BLaER1 (cell line): Measurements from ENCODE around the gene DENND2A.
"Not testable (repeated sequence)": the region's sequence is repeated elsewhere in the genome, so short reads cannot be mapped to it uniquely, and the experiment has no call there.

Experiments used
- H3K27ac ChIP-seq: shearing (Covaris generic); formaldehyde crosslinking; 2 replicates; pipeline ENCODE4 v1.8.1; 2022
- H3K27me3 ChIP-seq: shearing (Covaris generic); formaldehyde crosslinking; 2 replicates; pipeline ENCODE4 v1.8.1; 2022
- H3K36me3 ChIP-seq: shearing (Covaris generic); formaldehyde crosslinking; 2 replicates; pipeline ENCODE4 v1.8.1; 2022
- H3K4me1 ChIP-seq: shearing (Covaris generic); formaldehyde crosslinking; 2 replicates; pipeline ENCODE4 v1.8.1; 2022
- H3K4me2 ChIP-seq: shearing (Covaris generic); formaldehyde crosslinking; 2 replicates; pipeline ENCODE4 v1.8.1; 2022
- H3K4me3 ChIP-seq: shearing (Covaris generic); formaldehyde crosslinking; 2 replicates; pipeline ENCODE4 v1.8.1; 2022
- H3K9ac ChIP-seq: shearing (Covaris generic); formaldehyde crosslinking; 2 replicates; pipeline ENCODE4 v1.8.1; 2022
- H3K9me3 ChIP-seq: shearing (Covaris generic); formaldehyde crosslinking; 2 replicates; pipeline ENCODE4 v1.8.1; 2022
- H4K20me1 ChIP-seq: shearing (Covaris generic); formaldehyde crosslinking; 2 replicates; pipeline ENCODE4 v1.8.1; 2022
- Cebpa-rat ChIP-seq: shearing (Covaris generic); IDR thresholded peaks from 2 replicates; pipeline ENCODE4 v1.8.1; 2022

DENND2A gene

GRCh38 chr7:140576589-140576988, 64.0 kb downstream of the DENND2A start:
- Histone ChIP-seq H3K36me3 (peaks cover 13% of the 10 kb centered on the region; the same call in 1 of the 2 replicates), H3K9me3 (no peaks in the 10 kb centered on the region), H3K9ac (no peak overlapping the region), H3K27ac (no peak overlapping the region), H4K20me1 (no peaks in the 10 kb centered on the region), H3K4me2 (no peak overlapping the region), H3K27me3 (no peaks in the 10 kb centered on the region), H3K4me1 (no peaks in the 10 kb centered on the region), H3K4me3 (no peak overlapping the region)
- TF ChIP-seq Cebpa-rat = no peak

GRCh38 chr7:140571538-140572122, 69.0 kb downstream of the DENND2A start:
- TF ChIP-seq Cebpa-rat = no peak
- H3K27ac ChIP-seq = no peak overlapping the region
- H4K20me1 ChIP-seq = no peaks in the 10 kb centered on the region
- H3K36me3 ChIP-seq = peaks cover 13% of the 10 kb centered on the region; the same call in 1 of the 2 replicates
- no peaks in the 10 kb centered on the region for H3K9me3 ChIP-seq
- no peaks in the 10 kb centered on the region for H3K4me1 ChIP-seq
- no peak overlapping the region for H3K4me2 ChIP-seq
- H3K9ac ChIP-seq = no peak overlapping the region
- no peaks in the 10 kb centered on the region for H3K27me3 ChIP-seq
- H3K4me3 ChIP-seq = no peak overlapping the region

GRCh38 chr7:140570120-140570519, 70.5 kb downstream of the DENND2A start:
- no peaks in the 10 kb centered on the region for H3K4me1 ChIP-seq
- no peak for TF ChIP-seq Cebpa-rat

GRCh38 chr7:140568021-140568813, 72.4 kb downstream of the DENND2A start:
- H3K4me3 ChIP-seq = no peak overlapping the region
- H3K27ac ChIP-seq = no peak overlapping the region
- H3K9ac ChIP-seq = no peak overlapping the region

More at GRCh38 chr7:140570120-140570519, 70.5 kb downstream of the DENND2A start:
- H3K27me3 ChIP-seq = no peaks in the 10 kb centered on the region
- H3K4me3 ChIP-seq = no peak overlapping the region
- H3K36me3 ChIP-seq = peaks cover 13% of the 10 kb centered on the region; the same call in 1 of the 2 replicates
- H3K9ac ChIP-seq = no peak overlapping the region
- H4K20me1 ChIP-seq = no peaks in the 10 kb centered on the region
- H3K9me3 ChIP-seq = no peaks in the 10 kb centered on the region
- H3K27ac ChIP-seq = no peak overlapping the region
- no peak overlapping the region for H3K4me2 ChIP-seq

GRCh38 chr7:140566186-140566585, 74.4 kb downstream of the DENND2A start:
- not testable (repeated sequence) for H3K27me3 ChIP-seq, H3K4me1 ChIP-seq, H3K27ac ChIP-seq, H3K9ac ChIP-seq, H3K4me2 ChIP-seq, H3K36me3 ChIP-seq, H4K20me1 ChIP-seq, H3K4me3 ChIP-seq, H3K9me3 ChIP-seq

More at GRCh38 chr7:140568021-140568813, 72.4 kb downstream of the DENND2A start:
- Histone ChIP-seq H3K9me3 (no peaks in the 10 kb centered on the region), H3K27me3 (no peaks in the 10 kb centered on the region), H3K36me3 (peaks cover 6% of the 10 kb centered on the region; the same call in 1 of the 2 replicates), H3K4me1 (no peaks in the 10 kb centered on the region), H4K20me1 (no peaks in the 10 kb centered on the region), H3K4me2 (no peak overlapping the region)
- TF ChIP-seq Cebpa-rat = no peak

GRCh38 chr7:140565761-140566160, 74.9 kb downstream of the DENND2A start:
- H4K20me1 ChIP-seq, H3K4me3 ChIP-seq, H3K4me2 ChIP-seq, H3K9ac ChIP-seq, H3K27ac ChIP-seq, H3K27me3 ChIP-seq, H3K4me1 ChIP-seq, H3K9me3 ChIP-seq, H3K36me3 ChIP-seq: not testable (repeated sequence)

- Histone ChIP-seq H3K9me3 (no peaks in the 10 kb centered on the region), H4K20me1 (no peaks in the 10 kb centered on the region), H3K4me3 (no peak overlapping the region), H3K27ac (no peak overlapping the region), H3K4me2 (no peak overlapping the region), H3K9ac (no peak overlapping the region), H3K4me1 (no peaks in the 10 kb centered on the region), H3K27me3 (no peaks in the 10 kb centered on the region), H3K36me3 (no peaks in the 10 kb centered on the region)
- no peak for TF ChIP-seq Cebpa-rat
Measured at GRCh38 chr7:140564643-140565042, 76.0 kb downstream of the DENND2A start.

- no peak overlapping the region for H3K9ac ChIP-seq
- H4K20me1 ChIP-seq = no peaks in the 10 kb centered on the region
- no peaks in the 10 kb centered on the region for H3K4me1 ChIP-seq
- no peak for TF ChIP-seq Cebpa-rat
- H3K36me3 ChIP-seq = no peaks in the 10 kb centered on the region
- H3K4me3 ChIP-seq = no peak overlapping the region
- H3K9me3 ChIP-seq = no peaks in the 10 kb centered on the region
- H3K4me2 ChIP-seq = no peak overlapping the region
- no peak overlapping the region for H3K27ac ChIP-seq
- H3K27me3 ChIP-seq = no peaks in the 10 kb centered on the region
Measured at GRCh38 chr7:140562926-140563481, 77.6 kb downstream of the DENND2A start.

- no peak overlapping the region for H3K4me3 ChIP-seq
- TF ChIP-seq Cebpa-rat = no peak
- no peak overlapping the region for H3K9ac ChIP-seq
- H3K4me2 ChIP-seq = no peak overlapping the region
- H3K27me3 ChIP-seq = no peaks in the 10 kb centered on the region
- H3K9me3 ChIP-seq = no peaks in the 10 kb centered on the region
- H3K4me1 ChIP-seq = no peaks in the 10 kb centered on the region
- no peaks in the 10 kb centered on the region for H3K36me3 ChIP-seq
- H4K20me1 ChIP-seq = no peaks in the 10 kb centered on the region
- H3K27ac ChIP-seq = no peak overlapping the region
Measured at GRCh38 chr7:140559410-140559809, 81.2 kb downstream of the DENND2A start.

- Histone ChIP-seq H3K36me3 (no peaks in the 10 kb centered on the region), H3K27me3 (no peaks in the 10 kb centered on the region), H4K20me1 (no peaks in the 10 kb centered on the region), H3K4me3 (no peak overlapping the region), H3K27ac (no peak overlapping the region), H3K4me1 (no peaks in the 10 kb centered on the region), H3K4me2 (no peak overlapping the region), H3K9ac (no peak overlapping the region), H3K9me3 (no peaks in the 10 kb centered on the region)
- TF ChIP-seq Cebpa-rat = no peak
Measured at GRCh38 chr7:140557809-140558518, 82.6 kb downstream of the DENND2A start.
